GM19193 (cell line): ENCODE measurements around the gene TNS3.

Source experiments
- POLR2A ChIP-seq: IDR thresholded peaks from 4 replicates; pipeline ENCODE4 v1.6.1; 2011; ENCODE audit not compliant: insufficient read depth, insufficient read length; ENCODE audit errors: extremely low read depth

Gene TNS3

GRCh38 chr7:47340517-47340916 lies 241.4 kb downstream of the TNS3 start:
- no peak for TF ChIP-seq POLR2A

DNA sequence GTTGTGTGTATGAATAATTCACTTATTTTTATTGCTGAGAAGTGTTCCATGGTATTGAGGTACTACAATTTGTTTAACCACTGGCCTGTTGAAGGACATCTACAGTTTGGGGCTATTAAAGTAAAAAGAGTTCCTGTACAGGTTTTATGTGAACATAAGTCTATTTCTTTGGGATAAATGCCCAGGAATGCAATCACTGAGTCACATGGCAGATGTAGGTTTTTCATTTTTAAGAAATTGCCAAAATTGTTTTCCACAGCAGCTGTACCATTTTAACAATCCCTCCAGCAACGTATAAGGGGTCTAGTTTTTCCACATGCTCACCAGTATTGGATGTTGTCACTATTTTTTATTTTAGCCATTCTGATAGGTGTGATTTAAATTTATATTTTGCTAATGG lies 243.9 kb downstream of the TNS3 start:
- no peak for TF ChIP-seq POLR2A

GRCh38 chr7:47337531-47337930 lies 244.4 kb downstream of the TNS3 start:
- no peak for TF ChIP-seq POLR2A

DNA sequence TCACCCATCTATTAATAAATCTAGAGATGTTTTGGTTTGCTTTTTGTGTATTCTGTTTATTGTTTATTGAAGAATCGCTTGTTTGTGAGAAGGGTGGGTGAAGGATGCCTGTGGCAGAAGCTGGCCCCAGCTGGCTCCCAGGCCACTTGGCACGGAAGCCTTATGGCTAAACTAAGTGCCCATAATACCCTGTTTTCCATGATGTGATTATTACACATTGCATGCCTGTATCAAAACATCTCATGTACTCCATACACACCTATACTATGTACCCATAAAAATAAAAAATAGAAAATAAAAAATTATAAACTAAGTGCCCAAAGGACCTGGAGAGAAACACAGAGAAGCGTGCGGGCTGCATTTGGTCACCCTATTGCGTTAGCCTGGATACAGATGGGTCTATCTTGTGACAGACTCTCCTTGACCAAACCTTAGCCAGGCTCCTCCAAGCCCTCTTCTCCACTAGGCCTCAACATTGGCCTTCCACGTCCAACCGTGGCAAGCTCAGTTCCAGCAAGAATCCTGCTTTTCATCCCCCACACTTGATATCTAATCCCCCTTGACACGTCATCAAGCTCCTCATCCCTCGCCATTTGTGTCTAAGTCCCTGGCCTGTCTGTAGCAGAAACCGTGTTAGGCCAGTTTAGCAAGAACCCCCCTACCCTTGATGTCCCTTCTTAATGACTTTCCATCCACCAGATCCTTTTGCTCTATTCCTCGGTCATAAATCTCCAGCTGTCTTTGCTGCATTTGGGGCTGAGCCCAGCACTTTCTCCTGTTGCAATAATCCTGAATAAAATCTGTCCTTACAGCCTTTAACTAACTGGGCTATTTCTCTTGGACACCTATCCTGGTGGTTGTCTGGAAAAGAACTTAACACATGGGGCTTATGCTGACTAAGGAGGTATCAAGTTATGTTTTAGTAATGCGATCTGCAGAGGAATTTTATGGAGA lies 245.2 kb downstream of the TNS3 start:
- TF ChIP-seq POLR2A, result no peak

GRCh38 chr7:47335557-47336471 lies 246.1 kb downstream of the TNS3 start:
- TF ChIP-seq POLR2A, result no peak

DNA sequence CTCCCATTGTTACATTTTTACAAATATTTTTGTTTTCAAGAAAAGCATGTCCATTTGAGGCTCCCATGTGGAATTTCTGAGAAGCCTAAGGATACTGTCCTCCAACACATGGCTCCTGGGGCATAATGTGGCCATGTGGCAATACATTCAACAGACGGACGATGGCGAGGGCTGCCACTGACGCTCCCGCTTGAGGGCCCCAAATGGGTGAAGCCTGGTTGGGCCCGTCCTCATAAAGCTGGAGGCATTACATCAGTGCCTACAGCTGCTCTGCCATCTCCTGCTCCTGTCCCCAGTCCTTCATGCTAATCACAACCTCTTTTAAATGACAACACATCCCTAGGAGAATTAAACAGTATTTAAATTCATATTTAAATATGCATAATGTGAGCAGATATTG lies 246.8 kb downstream of the TNS3 start:
- no peak for TF ChIP-seq POLR2A

DNA sequence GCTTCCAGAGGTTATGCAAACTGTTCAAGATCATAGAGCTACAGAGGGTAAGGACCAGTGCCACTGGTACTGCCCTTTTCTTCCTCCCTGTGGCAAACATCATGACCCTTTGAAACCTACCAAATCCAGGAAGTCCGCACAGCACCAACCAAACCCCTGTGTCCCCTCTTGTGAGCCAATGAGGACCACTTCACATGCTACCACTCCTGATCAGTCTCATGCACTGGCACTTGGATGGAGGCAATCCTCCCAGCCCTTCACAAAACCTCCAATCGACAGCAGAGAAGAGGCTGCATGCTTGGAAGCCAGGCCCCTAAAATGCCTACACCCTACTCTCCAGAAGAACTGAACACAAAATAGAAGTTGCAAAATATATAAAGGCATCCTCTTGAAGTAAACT lies 248.0 kb downstream of the TNS3 start:
- TF ChIP-seq POLR2A, result no peak

DNA sequence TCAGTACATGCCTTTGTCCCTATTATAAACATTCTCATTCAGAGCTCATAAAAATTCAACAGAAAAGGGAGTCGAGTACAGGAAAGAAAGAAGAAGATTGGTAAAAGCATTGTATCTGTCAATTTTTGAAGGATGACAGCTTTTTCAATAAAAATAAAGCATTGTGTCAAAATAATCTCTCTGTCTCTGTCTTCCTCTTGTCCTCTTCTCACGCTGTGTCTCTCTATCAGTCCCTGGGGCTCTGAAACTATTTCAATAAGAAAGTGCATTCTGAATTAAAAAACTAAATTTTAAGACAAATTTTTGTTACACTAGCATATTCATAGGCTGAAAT lies 248.4 kb downstream of the TNS3 start:
- no peak for TF ChIP-seq POLR2A

DNA sequence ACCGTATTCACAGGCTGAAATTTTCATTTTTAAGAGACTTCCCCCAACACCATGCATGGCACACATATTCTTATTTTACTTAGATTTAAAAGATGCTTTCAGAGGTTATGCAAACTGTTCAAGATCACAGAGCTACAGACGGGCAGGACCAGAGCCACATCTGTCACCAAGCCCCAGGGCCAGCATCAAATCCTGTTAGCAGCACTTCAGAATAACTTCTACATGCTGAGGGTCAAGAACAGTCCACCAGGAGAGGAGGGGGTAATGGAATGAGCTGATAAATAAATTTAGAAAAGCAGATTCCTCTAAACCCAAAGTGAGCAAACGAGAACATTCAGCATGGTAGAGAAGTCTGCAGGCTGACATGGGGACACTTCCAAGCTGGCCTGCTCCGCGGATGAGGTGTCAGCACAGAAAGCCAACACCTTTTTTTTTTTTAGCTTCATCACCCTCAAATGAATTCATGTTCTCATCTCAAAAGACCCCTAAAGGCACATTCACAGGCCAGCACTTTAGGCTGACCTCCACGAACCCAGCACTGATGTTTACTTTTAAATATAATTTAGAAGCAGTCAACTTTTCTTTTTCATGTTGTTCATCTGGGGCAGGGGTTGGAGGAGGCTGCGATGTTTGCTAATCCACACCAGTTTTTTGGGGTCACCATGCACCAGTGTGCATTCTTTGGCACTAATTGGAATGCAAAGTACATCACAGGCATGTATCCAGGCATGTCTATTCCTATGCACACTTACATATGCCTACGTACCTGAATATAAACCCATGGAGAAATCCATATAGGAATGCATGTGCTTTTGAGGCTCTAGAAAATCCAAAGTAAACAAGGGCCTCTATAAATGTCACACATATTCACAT lies 249.0 kb downstream of the TNS3 start:
- TF ChIP-seq POLR2A, result no peak

GRCh38 chr7:47332213-47332612 lies 249.7 kb downstream of the TNS3 start:
- TF ChIP-seq POLR2A, result no peak

DNA sequence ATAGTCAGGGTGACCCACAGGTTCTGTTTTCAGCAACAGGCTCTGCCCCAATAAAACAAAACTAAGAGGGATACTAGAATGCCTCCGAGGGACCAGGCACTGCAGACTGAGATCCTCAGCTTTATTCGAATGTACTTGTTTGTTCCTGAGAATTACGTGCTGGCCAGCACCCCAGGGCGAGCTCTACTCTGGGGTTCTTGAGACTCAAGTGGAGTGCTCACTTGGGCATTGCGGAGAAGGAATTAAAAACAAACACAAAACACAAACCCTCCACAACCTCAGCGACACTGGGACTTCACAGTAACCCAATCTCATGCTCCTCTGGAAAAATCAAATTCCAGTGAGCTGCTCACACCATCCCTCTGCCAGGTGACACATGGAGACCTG lies 250.7 kb downstream of the TNS3 start:
- TF ChIP-seq POLR2A, result no peak

GRCh38 chr7:47330561-47331178 lies 251.2 kb downstream of the TNS3 start:
- TF ChIP-seq POLR2A, result no peak

- TF ChIP-seq POLR2A, result no peak
Observed at GRCh38 chr7:47330026-47330425, 251.9 kb downstream of the TNS3 start.

GRCh38 chr7:47329320-47329926 lies 252.5 kb downstream of the TNS3 start:
- TF ChIP-seq POLR2A, result no peak
